Esophagus squamous epithelium (tissue), 5 donors: ENCODE data around the gene ISG15. TPM values are rescaled to one million over a fixed set of nuclear protein-coding genes. Genes with fewer than 3 reads are reported as not detected.
"Not testable (repeated sequence)": the region's sequence is repeated elsewhere in the genome, so short reads cannot be mapped to it uniquely, and the experiment has no call there.

Experiments
- DNase-seq: peaks from one replicate; lab custom pipeline; 2025; lab: John Stamatoyannopoulos, UW
- H3K27ac ChIP-seq, 4 donors: fragments of 200-600 bp; sonication (generic); one replicate each; pipeline ENCODE4 v1.5.1; 2016 to 2019; ENCODE audit warnings: mild to moderate bottlenecking in 1 of 4
- H3K27me3 ChIP-seq, 4 donors: fragments of 200-600 bp; sonication (generic); 1 replicate in 3 of 4; 2 replicates in 1 of 4; pipeline versions ENCODE4 v1.5.1 to v1.6.0; 2017 to 2021; ENCODE audit warnings: antibody characterized with exemption in 1 of 4
- H3K36me3 ChIP-seq, 3 donors: fragments of 200-600 bp; sonication (generic); one replicate each; pipeline ENCODE4 v1.5.1; 2016 to 2019
- H3K4me1 ChIP-seq, 3 donors: fragments of 200-600 bp; sonication (generic); one replicate each; pipeline ENCODE4 v1.5.1; 2017 to 2019
- H3K4me3 ChIP-seq, 4 donors: fragments of 200-600 bp; sonication (generic); 1 replicate in 3 of 4; 2 replicates in 1 of 4; pipeline ENCODE4 v1.5.1; 2016 to 2019; ENCODE audit warnings: mild to moderate bottlenecking in 2 of 4, moderate library complexity in 1 of 4
- H3K9me3 ChIP-seq, 3 donors: fragments of 200-600 bp; sonication (generic); one replicate each; pipeline ENCODE4 v1.5.1; 2016 to 2019
- POLR2A ChIP-seq, 4 donors: fragments of 450-650 bp; IDR thresholded peaks; one replicate each; pipeline ENCODE4 v1.6.1; 2017; ENCODE audit warnings: antibody characterized with exemption in 4 of 4, mild to moderate bottlenecking in 4 of 4, moderate library complexity in 3 of 4
- WGBS, 2 donors: methylation state at CpG; one replicate each; pipeline ENCODE4 v1.1.5; 2018; 5-methylcytosine and 5-hydroxymethylcytosine counted together
- intact Hi-C: fragments of 100-400 bp; cut with DNase I; formaldehyde crosslinking; loops from one replicate; pipeline ENCODE4 v1.15.0; 2022
- total RNA-seq, 4 donors: library from RNA; depleted of rRNA; stranded (reverse); fragments of >200 nt; gene quantifications; one replicate each; pipeline ENCODE4 v1.1.0, GENCODE V29; 2016
- TF ChIP-seq, protein P1 (sequence below), 6 experiments: fragments of 450-650 bp in 4 of 6; fragments of 200-600 bp in 2 of 6; sonication (generic) in 2 of 6; IDR thresholded peaks; one replicate each; pipeline ENCODE4 v1.5.1; 2016 to 2019; ENCODE audit warnings: antibody characterized with exemption in 6 of 6, mild to moderate bottlenecking in 4 of 6, moderate library complexity in 4 of 6
- donor health status: DM: yes; HTN: yes; CAD: no.

Gene ISG15
- total RNA-seq, 4 donors from 2014 or later, result 7.2 to 44.3 (median 10.3) TPM

DNA sequence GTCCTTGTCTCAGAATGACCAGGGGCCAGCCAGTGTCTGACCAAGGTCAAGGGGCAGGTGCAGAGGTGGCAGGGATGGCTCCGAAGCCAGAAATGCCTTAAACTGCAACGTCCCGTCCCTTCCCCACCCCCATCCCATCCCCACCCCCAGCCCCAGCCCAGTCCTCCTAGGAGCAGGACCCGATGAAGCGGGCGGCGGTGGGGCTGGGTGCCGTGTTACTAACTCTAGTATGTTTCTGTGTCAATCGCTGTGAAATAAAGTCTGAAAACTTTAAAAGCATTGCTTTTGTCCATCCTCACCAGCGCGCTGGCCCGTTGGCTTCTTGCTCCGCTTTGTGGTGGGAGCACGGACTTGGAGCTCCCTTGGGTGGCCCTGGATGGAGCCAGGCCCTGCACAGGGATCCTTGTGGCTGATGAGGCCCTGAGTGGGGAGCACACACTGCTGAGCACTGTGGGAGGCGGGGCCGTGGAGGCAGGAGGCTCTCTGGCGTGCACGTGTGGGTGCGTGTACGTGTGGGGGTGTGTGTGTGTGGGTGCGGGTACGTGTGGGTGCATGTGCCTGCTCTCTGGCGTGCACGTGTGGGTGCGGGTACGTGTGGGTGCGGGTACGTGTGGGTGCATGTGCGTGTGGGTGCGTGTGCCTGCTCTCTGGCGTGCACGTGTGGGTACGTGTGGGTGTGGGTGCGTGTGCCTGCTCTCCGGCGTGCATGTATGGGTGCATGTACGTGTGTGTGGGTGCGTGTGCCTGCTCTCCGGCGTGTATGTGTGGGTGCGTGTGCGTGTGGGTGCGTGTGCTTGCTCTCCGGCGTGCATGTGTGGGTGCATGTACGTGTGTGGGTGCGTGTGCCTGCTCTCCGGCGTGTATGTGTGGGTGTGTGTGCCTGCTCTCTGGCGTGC, 42.8 kb downstream of the ISG15 start:
- no peak for TF ChIP-seq POLR2A (IDR thresholded peaks at IDR 0.05)
- TF ChIP-seq, protein P1, sequence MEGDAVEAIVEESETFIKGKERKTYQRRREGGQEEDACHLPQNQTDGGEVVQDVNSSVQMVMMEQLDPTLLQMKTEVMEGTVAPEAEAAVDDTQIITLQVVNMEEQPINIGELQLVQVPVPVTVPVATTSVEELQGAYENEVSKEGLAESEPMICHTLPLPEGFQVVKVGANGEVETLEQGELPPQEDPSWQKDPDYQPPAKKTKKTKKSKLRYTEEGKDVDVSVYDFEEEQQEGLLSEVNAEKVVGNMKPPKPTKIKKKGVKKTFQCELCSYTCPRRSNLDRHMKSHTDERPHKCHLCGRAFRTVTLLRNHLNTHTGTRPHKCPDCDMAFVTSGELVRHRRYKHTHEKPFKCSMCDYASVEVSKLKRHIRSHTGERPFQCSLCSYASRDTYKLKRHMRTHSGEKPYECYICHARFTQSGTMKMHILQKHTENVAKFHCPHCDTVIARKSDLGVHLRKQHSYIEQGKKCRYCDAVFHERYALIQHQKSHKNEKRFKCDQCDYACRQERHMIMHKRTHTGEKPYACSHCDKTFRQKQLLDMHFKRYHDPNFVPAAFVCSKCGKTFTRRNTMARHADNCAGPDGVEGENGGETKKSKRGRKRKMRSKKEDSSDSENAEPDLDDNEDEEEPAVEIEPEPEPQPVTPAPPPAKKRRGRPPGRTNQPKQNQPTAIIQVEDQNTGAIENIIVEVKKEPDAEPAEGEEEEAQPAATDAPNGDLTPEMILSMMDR (IDR thresholded peaks at IDR 0.05), result no peak
- Histone ChIP-seq H3K36me3 (peaks cover 0 to 45% (median 13%) of the 10 kb centered on the region in 3 donors), H3K27ac (no peak overlapping the region), H3K4me1 (peaks cover 18 to 31% (median 20%) of the 10 kb centered on the region in 3 donors), H3K4me3 (no peak overlapping the region), H3K27me3 (peaks cover 9 to 46% (median 24%) of the 10 kb centered on the region in 4 donors), H3K9me3 (no peaks in the 10 kb centered on the region)
- 80 to 81% methylated on average over 26 to 27 of the region's 50 CpGs for WGBS, 2 donors
- intact Hi-C loops, result no loop called here
- no peak for DNase-seq

DNA sequence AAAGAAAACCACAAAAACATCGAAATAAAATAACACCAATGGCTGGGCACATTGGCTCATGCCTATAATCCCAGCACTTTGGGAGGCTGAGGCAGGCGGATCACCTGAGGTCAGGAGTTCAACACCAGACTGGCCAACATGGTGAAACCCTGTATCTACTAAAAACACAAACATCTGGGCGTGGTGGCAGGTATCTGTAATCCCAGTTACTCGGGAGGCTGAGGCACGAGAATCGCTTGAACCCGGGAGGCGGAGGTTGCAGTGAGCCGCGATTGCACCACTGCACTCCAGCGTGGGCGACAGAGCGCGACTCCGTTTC, 44.4 kb downstream of the ISG15 start:
- DNase-seq, intact Hi-C loops, H3K27ac ChIP-seq, H3K9me3 ChIP-seq, H3K4me3 ChIP-seq: not testable (repeated sequence)
- peaks cover 23 to 43% (median 26%) of the 10 kb centered on the region in 3 donors for H3K4me1 ChIP-seq
- H3K36me3 ChIP-seq, result peaks cover 0 to 29% (median 9%) of the 10 kb centered on the region in 3 donors
- 38 to 54% methylated on average over 14 of the region's 15 CpGs for WGBS, 2 donors
- peaks cover 9 to 62% (median 30%) of the 10 kb centered on the region in 4 donors for H3K27me3 ChIP-seq

DNA sequence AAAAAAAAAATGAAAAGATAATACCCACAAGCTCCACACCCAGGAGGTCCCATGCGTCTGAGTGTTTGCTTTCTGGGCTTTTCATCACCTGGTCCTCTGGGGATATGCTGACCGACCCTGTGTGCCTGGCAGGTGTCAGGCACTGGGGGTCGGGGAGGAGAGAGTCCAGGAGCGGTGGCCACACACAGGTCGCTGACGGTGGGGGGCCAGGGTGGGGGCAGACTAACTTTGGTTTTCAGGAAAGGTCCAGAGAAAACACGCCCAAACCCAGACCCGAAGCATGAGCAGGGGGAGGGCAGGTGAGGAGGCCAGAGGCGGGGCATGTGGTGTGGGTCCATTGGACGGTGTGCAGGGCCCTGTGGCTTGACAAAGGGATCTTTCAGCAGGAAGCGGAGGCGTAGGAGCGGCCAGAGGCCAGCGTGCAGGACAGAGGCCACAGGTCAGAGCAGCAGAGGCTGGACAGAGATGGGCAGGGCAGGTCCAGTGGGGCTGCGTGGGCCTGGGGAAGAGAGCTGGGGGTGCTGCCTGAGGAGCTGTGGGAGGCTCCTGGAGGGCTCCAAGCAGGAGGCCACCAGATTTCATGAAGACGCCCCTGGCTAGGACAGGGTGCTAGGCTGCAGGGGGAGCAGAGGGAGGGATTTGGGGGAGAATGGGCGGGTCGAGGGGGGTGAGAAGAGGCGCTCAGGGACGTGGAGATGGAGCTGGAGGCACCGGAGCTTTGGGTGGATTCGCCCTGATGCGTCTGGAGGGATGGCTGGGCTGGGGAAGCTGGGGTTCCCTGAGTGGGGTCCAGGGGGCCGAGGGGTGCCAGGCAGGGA, 45.0 kb downstream of the ISG15 start:
- H3K9me3 ChIP-seq, result no peaks in the 10 kb centered on the region
- intact Hi-C loops, result no loop called here
- DNase-seq, result no peak
- peak overlapping the region in 3 of 4 donors; percentile 32 to 78 (median 55) for H3K4me3 ChIP-seq
- TF ChIP-seq POLR2A (IDR thresholded peaks at IDR 0.05), result no peak
- TF ChIP-seq, protein P1 (IDR thresholded peaks at IDR 0.05), result no peak
- H3K4me1 ChIP-seq, result peaks cover 23 to 48% (median 26%) of the 10 kb centered on the region in 3 donors
- H3K27ac ChIP-seq, result no peak overlapping the region
- peaks cover 0 to 23% (median 9%) of the 10 kb centered on the region in 3 donors for H3K36me3 ChIP-seq
- peaks cover 9 to 68% (median 30%) of the 10 kb centered on the region in 4 donors for H3K27me3 ChIP-seq
- 7 to 9% methylated on average over 15 to 16 of the region's 24 CpGs for WGBS, 2 donors

DNA sequence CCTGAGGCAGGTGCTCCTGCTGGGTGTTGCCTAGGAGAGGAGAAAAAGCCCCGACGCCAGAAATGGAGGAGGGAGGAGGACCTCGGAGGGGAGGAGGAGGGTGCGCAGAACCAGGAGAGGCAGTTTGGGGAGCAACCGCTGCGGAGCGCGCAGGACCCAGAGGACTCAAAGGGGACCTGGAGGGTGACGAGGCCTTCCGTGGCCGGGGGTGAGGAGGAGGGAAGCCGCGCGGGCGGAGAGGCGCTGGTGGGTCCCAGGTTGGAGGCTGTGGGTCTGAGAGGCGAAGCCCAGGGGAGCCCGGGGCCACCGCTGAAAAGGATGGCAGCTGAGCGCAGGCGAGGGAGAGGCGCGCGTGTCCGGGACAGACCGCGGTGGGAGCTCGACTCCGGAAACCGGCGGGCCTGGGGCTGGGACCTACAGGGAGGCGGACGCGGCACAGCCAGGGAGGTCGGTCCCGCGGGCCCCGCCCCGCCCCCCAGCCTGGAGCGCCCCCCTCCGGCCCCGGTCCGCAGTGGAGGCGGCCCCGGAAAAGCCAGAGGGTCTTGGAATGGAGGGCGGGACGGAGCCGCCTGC, 45.7 kb downstream of the ISG15 start:
- WGBS, 2 donors, result 1 to 3% methylated on average over 16 to 26 of the region's 48 CpGs

More for the DNA sequence above, 45.7 kb downstream of the ISG15 start:
- Histone ChIP-seq H3K36me3 (peaks cover 0 to 16% (median 2%) of the 10 kb centered on the region in 3 donors), H3K27me3 (peaks cover 9 to 75% (median 30%) of the 10 kb centered on the region in 4 donors), H3K4me1 (peaks cover 28 to 55% (median 31%) of the 10 kb centered on the region in 3 donors), H3K27ac (no peak overlapping the region), H3K9me3 (no peaks in the 10 kb centered on the region), H3K4me3 (peak overlapping the region; percentile 32 to 78 (median 48))
- TF ChIP-seq POLR2A (IDR thresholded peaks at IDR 0.05), result no peak
- TF ChIP-seq, protein P1 (IDR thresholded peaks at IDR 0.05), result peak in 1 of 6 experiments; percentile 7
- intact Hi-C loops, result no loop called here
- DNase-seq, result no peak
